HuH-7.5 (cell line): ENCODE measurements around the gene C11orf65.

Experiments
- DNase-seq: peaks from one replicate; pipeline ENCODE4 v3.0.0; 2011; ENCODE audit warnings: low spot score

Gene C11orf65

GRCh38 chr11:108368134-108368533 is 99.2 kb downstream of the C11orf65 start:
- DNase-seq: no peak

DNA sequence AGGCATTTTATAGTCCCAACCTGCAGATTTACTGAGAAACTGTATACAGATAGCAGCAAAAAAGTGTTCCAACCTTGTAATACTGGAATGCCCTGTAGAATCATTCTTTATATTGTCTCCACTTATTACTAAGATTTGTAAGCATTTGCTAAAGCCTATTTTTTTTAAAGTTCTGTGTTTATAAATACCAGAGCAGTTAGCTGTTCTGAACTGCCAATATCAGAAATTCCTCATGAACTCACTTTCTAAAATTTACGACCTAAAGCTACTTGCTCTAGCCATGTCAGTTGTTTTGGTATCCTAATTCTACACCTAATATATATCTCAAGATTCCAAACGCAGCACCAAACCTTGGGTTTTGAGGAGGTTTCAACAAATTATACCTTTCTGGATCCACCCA is 103.2 kb downstream of the C11orf65 start:
- no peak for DNase-seq

DNA sequence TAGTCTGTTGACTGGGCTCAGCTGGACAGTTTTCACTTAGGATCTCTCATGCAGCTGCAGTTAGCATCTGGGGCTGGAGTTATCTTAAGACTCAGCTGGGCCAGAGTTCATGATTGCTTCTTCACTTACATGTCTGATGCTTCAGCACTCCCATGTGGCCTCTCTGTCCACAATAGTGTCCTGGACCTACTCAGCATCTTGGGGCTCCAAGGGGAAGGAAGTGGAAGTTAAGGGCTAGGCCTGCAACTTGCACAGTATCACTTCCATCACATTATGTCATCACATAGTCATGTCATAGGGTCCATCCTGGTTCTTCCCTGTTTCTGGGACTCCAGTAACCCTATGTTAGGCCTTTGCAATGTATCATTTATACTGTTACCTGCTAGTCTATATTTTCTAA is 115.9 kb downstream of the C11orf65 start:
- no peak for DNase-seq

GRCh38 chr11:108346451-108346850 is 120.9 kb downstream of the C11orf65 start:
- DNase-seq: no peak

DNA sequence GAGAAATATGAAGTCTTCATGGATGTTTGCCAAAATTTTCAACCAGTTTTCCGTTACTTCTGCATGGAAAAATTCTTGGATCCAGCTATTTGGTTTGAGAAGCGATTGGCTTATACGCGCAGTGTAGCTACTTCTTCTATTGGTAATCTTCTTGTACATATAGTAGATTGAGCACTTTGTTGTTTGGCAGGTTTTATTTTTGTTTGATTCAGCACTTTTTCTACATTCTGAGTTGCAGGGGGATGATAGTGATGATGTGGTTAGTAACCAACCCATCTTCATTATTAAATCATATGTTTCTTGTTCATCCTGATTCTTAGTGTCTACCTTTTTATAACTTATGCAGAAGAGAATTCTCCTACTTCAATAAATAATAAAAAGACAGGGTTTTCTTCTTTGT is 121.6 kb downstream of the C11orf65 start:
- no peak for DNase-seq

- no peak for DNase-seq
These were observed 123.6 kb downstream of the C11orf65 start for GRCh38 chr11:108343714-108344113.

DNA sequence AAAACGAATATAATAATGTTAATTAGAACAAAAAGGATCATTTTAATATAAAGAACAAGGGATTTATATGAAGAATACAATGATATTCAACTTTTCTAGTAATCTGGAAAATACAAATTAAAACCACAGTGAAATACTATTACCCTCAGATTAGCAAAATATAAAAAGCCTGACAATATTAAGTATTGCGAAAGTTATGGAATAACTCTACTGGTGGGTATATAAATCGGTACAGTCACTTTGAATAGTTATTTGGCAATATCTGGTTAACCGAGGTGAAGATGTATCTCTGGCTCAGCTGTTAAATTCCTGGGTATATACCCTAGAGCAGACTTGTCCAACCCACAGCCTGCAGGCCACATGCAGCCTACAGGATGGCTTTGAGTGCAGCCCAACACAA is 125.7 kb downstream of the C11orf65 start:
- DNase-seq: no peak

GRCh38 chr11:108340973-108341372 is 126.4 kb downstream of the C11orf65 start:
- DNase-seq: peak; percentile 12

GRCh38 chr11:108338750-108339149 is 128.6 kb downstream of the C11orf65 start:
- no peak for DNase-seq

DNA sequence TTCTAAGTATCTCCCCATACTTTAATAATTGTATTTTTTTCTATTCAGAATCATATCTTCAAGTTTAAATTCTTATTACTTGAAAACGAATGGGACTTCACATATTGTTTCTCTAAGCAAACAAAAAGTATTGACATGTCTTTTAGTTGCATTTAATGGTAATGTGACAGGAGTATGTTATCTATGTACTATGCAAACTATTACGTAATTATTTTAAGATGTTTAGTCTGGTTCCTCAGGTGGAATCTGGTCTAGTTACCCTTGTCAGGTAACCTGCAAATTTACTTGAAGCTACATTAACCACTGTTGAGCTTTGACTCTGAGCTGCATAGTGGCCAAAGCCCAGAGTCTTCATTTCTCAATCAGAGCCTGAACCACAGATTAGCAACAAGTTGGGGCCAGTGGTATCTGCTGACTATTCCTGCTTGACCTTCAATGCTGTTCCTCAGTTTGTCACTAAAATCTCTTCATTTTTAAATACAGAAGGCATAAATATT is 133.9 kb downstream of the C11orf65 start:
- no peak for DNase-seq
